ENCODE measurements around the gene PFKM. TPM values are rescaled to one million over a fixed set of nuclear protein-coding genes. Genes with fewer than 3 reads are reported as not detected.
"Not testable (repeated sequence)": the region's sequence is repeated elsewhere in the genome, so short reads cannot be mapped to it uniquely, and the experiment has no call there.

PFKM gene
- total RNA-seq, 1 donor from 2014 or later = 119 TPM

- peak overlapping the region; percentile 92 for H3K4me3 Mint-ChIP-seq
- no peaks in the 10 kb centered on the region for H3K36me3 Mint-ChIP-seq
- peak overlapping the region; percentile 94 for H3K27ac Mint-ChIP-seq
- peaks cover 12% of the 10 kb centered on the region for H3K27me3 Mint-ChIP-seq
- DNase-seq (ENCODE audit: extremely low spot score, unreplicated experiment) = peak; percentile 70
- no peak for TF ChIP-seq CTCF (conservative IDR thresholded peaks at IDR 0.05)
- H3K4me1 Mint-ChIP-seq (ENCODE audit: unreplicated experiment) = peaks cover 17% of the 10 kb centered on the region
- H3K9me3 Mint-ChIP-seq = no peaks in the 10 kb centered on the region
Measured at GRCh38 chr12:48105321-48105866, 13.8 kb upstream of the PFKM start.

- H3K27me3 Mint-ChIP-seq = peaks cover 12% of the 10 kb centered on the region
- H3K4me1 Mint-ChIP-seq (ENCODE audit: unreplicated experiment) = peaks cover 17% of the 10 kb centered on the region
- H3K36me3 Mint-ChIP-seq = no peaks in the 10 kb centered on the region
- no peaks in the 10 kb centered on the region for H3K9me3 Mint-ChIP-seq
- peak within 1 kb of the TSS; percentile 92 for H3K4me3 Mint-ChIP-seq
- TF ChIP-seq CTCF (conservative IDR thresholded peaks at IDR 0.05) = peak; percentile 46
- peak within 1 kb of the TSS; percentile 94 for H3K27ac Mint-ChIP-seq
- DNase-seq (ENCODE audit: extremely low spot score, unreplicated experiment) = peak; percentile 88
Measured at GRCh38 chr12:48105867-48106680, 13.1 kb upstream of the PFKM start, which contains the start of gene SENP1. TSS of gene SENP1 (minus strand) at chr12:48106079. CDS start at chr12:48101472, 4,607 bp downstream.

- Mint-ChIP-seq H3K9me3 (no peaks in the 10 kb centered on the region), H3K27me3 (peaks cover 12% of the 10 kb centered on the region), H3K27ac (peak overlapping the region; percentile 94), H3K4me3 (peak overlapping the region; percentile 92), H3K36me3 (no peaks in the 10 kb centered on the region), H3K4me1 (ENCODE audit: unreplicated experiment) (peaks cover 17% of the 10 kb centered on the region)
- no peak for TF ChIP-seq CTCF (conservative IDR thresholded peaks at IDR 0.05)
- DNase-seq (ENCODE audit: extremely low spot score, unreplicated experiment) = no peak
Measured at GRCh38 chr12:48106681-48107613, 12.2 kb upstream of the PFKM start.

- no peaks in the 10 kb centered on the region for H3K9me3 Mint-ChIP-seq
- H3K4me1 Mint-ChIP-seq (ENCODE audit: unreplicated experiment) = peaks cover 10% of the 10 kb centered on the region
- no peaks in the 10 kb centered on the region for H3K36me3 Mint-ChIP-seq
- H3K27ac Mint-ChIP-seq = no peak overlapping the region
- DNase-seq (ENCODE audit: extremely low spot score, unreplicated experiment) = no peak
- no peak overlapping the region for H3K4me3 Mint-ChIP-seq
- no peak for TF ChIP-seq CTCF (conservative IDR thresholded peaks at IDR 0.05)
- peaks cover 18% of the 10 kb centered on the region for H3K27me3 Mint-ChIP-seq
Measured at GRCh38 chr12:48109424-48109823, 9.7 kb upstream of the PFKM start.

GRCh38 chr12:48110691-48111311 is 8.4 kb upstream of the PFKM start:
- H3K27me3 Mint-ChIP-seq = peaks cover 25% of the 10 kb centered on the region
- peaks cover 8% of the 10 kb centered on the region for H3K4me1 Mint-ChIP-seq (ENCODE audit: unreplicated experiment)
- H3K9me3 Mint-ChIP-seq = no peaks in the 10 kb centered on the region
- no peak for DNase-seq (ENCODE audit: extremely low spot score, unreplicated experiment)
- H3K36me3 Mint-ChIP-seq = no peaks in the 10 kb centered on the region
- no peak overlapping the region for H3K4me3 Mint-ChIP-seq
- no peak overlapping the region for H3K27ac Mint-ChIP-seq
- no peak for TF ChIP-seq CTCF (conservative IDR thresholded peaks at IDR 0.05)

GRCh38 chr12:48111312-48111693 is 7.9 kb upstream of the PFKM start:
- peaks cover 25% of the 10 kb centered on the region for H3K27me3 Mint-ChIP-seq
- not testable (repeated sequence) for H3K27ac Mint-ChIP-seq, H3K9me3 Mint-ChIP-seq

More at GRCh38 chr12:48111312-48111693, 7.9 kb upstream of the PFKM start:
- not testable (repeated sequence) for H3K36me3 Mint-ChIP-seq; H3K4me1 Mint-ChIP-seq (ENCODE audit: unreplicated experiment); DNase-seq (ENCODE audit: extremely low spot score, unreplicated experiment); H3K4me3 Mint-ChIP-seq

Measured in type B pancreatic cell (in vitro differentiated cells).